TTC549 (cell line): ENCODE results near the gene CCR5AS.

Source experiments
- FAIRE-seq: peaks from 2 replicates; lab custom pipeline; 2012; peaks lifted over from hg19 to GRCh38; lab: Jason Lieb, UNC

CCR5AS gene

DNA sequence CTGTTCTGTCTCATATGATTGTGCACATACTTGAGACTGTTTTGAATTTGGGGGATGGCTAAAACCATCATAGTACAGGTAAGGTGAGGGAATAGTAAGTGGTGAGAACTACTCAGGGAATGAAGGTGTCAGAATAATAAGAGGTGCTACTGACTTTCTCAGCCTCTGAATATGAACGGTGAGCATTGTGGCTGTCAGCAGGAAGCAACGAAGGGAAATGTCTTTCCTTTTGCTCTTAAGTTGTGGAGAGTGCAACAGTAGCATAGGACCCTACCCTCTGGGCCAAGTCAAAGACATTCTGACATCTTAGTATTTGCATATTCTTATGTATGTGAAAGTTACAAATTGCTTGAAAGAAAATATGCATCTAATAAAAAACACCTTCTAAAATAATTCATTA is 31.1 kb downstream of the CCR5AS start:
- FAIRE-seq = no peak

DNA sequence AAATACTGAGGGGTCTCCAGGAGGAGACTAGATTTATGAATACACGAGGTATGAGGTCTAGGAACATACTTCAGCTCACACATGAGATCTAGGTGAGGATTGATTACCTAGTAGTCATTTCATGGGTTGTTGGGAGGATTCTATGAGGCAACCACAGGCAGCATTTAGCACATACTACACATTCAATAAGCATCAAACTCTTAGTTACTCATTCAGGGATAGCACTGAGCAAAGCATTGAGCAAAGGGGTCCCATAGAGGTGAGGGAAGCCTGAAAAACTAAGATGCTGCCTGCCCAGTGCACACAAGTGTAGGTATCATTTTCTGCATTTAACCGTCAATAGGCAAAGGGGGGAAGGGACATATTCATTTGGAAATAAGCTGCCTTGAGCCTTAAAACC is 31.6 kb downstream of the CCR5AS start:
- no peak for FAIRE-seq

DNA sequence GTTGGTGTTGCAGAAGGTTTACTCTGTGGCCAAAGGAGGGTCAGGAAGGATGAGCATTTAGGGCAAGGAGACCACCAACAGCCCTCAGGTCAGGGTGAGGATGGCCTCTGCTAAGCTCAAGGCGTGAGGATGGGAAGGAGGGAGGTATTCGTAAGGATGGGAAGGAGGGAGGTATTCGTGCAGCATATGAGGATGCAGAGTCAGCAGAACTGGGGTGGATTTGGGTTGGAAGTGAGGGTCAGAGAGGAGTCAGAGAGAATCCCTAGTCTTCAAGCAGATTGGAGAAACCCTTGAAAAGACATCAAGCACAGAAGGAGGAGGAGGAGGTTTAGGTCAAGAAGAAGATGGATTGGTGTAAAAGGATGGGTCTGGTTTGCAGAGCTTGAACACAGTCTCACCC is 32.1 kb downstream of the CCR5AS start:
- FAIRE-seq = no peak

- FAIRE-seq = no peak
Observed at GRCh38 chr3:46372492-46373359, 34.1 kb downstream of the CCR5AS start.

GRCh38 chr3:46371519-46372340 is 35.1 kb downstream of the CCR5AS start:
- no peak for FAIRE-seq

GRCh38 chr3:46370839-46371518 is 35.9 kb downstream of the CCR5AS start, which contains the start of gene CCR5:
CCR5 (plus strand) TSS chr3:46370946; CDS start chr3:46372903, 1,957 bp downstream.
- no peak for FAIRE-seq

GRCh38 chr3:46369675-46370132 is 37.2 kb downstream of the CCR5AS start:
- no peak for FAIRE-seq

GRCh38 chr3:46369151-46369550 is 37.7 kb downstream of the CCR5AS start:
- FAIRE-seq = no peak

GRCh38 chr3:46368569-46368968 is 38.3 kb downstream of the CCR5AS start:
- no peak for FAIRE-seq

DNA sequence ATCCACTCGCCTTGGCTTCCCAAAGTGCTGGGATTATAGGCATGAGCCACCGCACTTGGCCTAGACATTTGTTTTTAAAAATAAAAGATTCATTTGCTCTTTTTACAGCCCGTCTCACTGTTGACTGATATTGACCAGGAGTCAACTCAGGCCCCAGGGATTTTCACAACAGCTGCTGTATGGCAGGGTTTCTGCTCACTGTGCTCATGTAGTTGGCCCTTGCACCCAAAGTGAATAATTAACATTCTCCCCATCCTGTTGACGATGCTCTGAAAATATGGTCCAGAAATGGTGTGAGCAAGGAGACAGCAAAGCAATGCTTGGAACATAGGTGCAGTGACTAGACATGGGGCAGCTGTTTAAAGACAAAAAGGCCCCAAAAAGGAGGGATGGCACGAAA is 39.1 kb downstream of the CCR5AS start:
- no peak for FAIRE-seq

DNA sequence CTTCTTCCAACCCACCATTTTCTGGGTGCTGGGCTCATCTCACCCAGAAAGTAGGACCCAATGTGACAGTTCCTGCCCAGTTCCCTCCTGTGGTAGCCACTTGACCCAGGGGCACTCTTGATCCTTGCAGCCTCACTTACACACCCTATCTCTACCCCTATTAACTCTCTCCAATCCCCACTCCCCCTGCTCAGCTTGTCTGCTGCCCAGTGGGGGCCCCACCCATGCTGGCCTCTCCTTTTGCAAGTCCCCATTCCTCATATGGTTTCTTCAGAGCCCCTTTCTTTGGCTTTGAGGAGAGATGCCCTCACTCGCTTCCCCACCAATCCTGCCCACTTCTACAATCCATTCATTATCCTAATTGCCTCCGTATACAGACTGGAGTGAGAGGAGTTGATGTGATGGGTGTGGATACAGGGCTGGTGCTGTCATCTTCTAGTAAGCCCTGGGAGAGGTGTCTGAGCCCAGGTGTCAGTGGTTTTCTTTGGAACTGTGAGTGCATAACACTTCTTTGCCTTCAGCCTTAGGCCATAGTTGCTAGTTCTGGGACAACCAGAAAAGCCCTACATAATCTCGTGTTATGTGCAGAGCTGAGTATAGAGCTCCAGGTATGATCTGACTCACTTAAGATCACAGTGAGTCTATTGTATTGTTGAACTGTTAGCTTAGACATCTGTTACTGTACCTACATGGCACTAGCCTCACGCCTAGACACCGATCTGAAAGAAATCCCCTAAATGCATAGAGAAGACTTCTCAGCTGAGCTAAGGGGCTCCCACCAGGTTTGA is 40.9 kb downstream of the CCR5AS start:
- FAIRE-seq = no peak

GRCh38 chr3:46365041-46365440 is 41.8 kb downstream of the CCR5AS start:
- FAIRE-seq = no peak

DNA sequence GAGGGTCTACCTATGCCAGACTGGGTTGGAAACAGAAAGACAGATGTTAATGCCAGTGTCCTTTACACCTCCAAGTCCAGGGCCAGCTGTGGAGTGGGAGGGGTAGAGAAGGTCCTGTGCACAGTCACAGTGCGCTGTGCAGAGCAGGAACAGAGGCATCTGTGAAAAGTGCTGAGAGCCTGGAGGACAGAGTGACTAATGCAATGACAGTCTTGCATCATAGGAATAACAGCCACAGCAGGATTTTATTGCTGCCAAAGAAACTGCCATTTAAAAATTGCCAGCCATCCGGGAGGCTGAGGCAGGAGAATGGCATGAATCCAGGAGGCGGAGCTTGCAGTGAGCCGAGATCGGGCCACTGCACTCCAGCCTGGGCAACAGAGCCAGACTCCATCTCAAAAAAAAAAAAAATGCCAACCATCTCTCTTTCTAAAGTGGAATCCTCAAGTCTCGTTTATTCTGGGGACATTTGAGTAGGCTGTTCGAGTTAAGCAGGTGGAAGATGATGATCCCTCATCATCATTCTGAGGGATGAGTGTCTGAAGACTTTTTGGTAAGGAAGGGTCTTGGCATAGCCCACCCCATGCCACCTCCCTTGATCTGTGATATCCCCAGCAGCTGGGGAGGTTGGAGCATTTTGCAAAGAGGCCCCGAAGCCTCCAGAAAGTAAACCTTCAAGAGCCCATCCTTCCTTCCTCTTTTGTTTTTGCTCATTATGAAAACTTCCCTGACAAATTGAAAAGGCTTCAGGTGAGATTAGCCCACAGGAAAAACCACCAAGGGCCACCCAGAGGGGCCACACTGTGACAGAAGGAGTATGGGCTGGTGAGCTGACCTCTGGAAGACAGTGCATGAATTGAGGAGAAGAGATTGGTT is 45.2 kb downstream of the CCR5AS start:
- FAIRE-seq = no peak

DNA sequence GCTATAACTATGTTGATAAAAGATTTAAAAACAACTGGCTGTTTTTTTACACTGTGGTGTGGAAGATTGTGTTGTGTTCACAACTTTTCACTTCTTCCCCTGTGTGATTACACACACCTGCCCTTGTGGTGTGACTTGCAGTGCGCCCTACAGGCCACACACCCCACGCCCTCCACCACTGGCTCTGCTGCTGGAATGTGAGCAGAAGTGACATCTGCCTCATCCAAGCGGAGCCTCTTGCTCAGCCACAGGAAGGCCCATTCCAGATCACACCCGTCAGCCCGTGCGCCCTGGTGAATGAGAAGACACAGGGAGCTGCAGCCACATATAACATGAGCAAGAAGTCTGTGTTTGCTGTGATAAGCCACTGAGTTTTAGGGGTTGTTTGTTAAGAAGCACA is 46.0 kb downstream of the CCR5AS start:
- no peak for FAIRE-seq

DNA sequence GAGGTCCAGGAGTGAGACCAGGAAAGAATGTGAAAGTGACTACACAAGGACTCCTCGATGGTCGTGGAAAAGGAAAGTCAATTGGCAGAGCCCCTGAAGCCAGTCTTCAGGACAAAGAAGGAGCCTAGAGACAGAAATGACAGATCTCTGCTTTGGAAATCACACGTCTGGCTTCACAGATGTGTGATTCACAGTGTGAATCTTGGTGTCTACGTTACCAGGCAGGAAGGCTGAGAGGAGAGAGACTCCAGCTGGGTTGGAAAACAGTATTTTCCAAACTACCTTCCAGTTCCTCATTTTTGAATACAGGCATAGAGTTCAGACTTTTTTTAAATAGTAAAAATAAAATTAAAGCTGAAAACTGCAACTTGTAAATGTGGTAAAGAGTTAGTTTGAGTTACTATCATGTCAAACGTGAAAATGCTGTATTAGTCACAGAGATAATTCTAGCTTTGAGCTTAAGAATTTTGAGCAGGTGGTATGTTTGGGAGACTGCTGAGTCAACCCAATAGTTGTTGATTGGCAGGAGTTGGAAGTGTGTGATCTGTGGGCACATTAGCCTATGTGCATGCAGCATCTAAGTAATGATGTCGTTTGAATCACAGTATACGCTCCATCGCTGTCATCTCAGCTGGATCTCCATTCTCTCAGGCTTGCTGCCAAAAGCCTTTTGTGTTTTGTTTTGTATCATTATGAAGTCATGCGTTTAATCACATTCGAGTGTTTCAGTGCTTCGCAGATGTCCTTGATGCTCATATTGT is 47.0 kb downstream of the CCR5AS start:
- no peak for FAIRE-seq

GRCh38 chr3:46358466-46358865 is 48.4 kb downstream of the CCR5AS start:
- no peak for FAIRE-seq

DNA sequence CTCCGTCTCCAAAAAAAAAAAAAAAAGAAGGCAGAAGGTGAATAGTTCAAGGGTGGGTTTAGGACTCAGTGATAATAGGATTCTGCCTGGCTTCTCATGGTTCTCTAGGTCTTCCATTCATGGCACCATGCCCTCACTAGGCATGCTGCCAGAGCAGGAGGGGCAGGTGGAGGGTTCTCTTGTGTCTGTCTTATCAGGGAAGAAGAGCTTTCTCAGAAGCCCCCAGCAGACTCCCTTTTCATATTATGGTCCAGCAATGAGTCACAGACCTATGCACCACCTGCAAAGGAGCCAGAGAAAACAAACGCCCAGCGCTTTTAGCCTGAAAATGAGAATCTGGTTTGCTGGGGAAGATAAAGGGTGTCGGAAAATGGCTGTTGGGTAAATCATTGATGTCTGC is 50.0 kb downstream of the CCR5AS start:
- FAIRE-seq = no peak

GRCh38 chr3:46356276-46356675 is 50.6 kb downstream of the CCR5AS start:
- FAIRE-seq = no peak

- no peak for FAIRE-seq
Observed at GRCh38 chr3:46354984-46355383, 51.9 kb downstream of the CCR5AS start.

- no peak for FAIRE-seq
Observed at GRCh38 chr3:46354478-46354877, 52.4 kb downstream of the CCR5AS start.
